IPS DF 4.7 (cell line): ENCODE results near the gene SCYL1.

Experiments
- DNase-seq: peaks from one replicate; pipeline ENCODE4 v3.0.0-alpha.2; 2013; ENCODE audit warnings: low spot score; ENCODE audit errors: extremely low read depth

Gene SCYL1

DNA sequence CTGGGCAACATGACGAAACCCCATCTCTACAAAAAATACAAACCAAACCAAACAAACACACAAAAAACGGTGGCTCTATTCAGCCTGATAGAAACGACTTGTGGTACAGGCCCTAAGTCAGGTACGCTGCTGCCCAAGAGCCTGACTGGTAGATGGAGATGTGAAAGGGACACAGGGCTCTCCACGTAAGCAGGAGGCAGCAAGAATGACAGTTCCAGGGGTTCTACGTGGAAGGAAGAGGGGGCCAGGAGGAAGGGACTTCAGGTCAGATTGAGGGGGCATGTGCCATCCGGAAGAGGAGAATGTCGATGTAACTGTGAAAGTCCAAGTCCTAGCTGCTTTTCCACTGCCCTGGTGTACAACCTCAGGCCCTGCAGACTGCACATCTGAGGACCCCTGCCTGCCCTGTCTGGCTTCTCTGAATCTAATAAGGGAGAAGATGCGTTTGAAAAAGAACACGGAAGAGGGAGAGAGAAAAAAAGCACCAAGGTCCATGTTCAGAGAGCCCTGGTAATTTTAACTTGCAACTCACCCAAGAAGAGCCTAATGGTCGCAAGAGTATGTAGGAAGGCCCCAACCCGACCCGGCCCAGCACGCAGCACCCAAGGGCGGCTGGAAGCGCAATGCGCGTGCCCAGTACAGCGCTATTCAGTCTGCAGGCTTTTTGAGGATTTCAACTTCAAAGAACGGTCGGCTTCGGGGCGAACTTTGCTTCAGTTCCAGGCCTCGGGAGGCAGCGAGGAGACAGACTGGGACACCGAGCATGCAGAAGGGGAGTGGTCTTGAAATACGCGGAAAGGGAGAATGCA is 44.5 kb downstream of the SCYL1 start:
- no peak for DNase-seq

DNA sequence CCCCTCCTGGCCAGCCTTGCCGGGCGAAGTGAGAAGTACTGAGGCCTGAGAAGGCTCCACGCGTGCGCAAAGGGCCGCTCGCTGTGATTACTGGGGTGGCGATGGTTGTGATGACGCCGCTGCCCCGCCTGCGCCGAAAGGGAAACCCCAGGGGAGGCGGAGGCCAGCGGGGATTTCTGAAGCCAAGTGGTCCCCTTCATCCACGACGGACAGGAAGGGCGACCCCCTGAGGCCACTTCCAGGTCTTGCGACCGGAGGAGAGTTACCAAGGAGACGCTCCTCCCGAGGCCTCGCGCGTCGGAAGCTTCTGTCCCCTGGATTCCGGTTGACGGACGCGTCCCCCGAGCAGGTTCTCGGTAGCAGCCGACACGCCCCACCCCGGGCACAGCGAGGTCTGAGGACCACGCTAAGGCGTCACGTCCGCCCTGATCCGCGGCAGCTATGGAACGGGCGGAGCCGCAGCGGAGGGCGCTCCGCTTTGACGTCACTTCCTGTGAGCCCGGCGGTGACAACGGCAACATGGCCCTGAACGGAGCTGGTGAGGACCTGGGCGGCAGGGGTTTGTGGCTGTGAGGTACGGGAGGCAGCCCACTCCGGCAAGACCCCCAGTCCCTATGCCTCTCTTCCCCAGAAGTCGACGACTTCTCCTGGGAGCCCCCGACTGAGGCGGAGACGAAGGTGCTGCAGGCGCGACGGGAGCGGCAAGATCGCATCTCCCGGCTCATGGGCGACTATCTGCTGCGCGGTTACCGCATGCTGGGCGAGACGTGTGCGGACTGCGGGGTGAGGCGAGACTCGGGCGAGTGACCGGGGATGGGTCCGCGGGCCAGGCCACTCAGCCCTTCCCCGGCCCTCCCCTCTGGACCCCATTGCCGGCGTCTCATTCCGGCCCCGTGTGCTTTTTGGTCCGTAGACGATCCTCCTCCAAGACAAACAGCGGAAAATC is 45.4 kb downstream of the SCYL1 start, which contains the start of gene ZNRD2:
Gene ZNRD2, plus strand, starts transcription at position 505 of the 946 bp plus-strand sequence. Its CDS starts 15 bp downstream, at position 520.
- no peak for DNase-seq

DNA sequence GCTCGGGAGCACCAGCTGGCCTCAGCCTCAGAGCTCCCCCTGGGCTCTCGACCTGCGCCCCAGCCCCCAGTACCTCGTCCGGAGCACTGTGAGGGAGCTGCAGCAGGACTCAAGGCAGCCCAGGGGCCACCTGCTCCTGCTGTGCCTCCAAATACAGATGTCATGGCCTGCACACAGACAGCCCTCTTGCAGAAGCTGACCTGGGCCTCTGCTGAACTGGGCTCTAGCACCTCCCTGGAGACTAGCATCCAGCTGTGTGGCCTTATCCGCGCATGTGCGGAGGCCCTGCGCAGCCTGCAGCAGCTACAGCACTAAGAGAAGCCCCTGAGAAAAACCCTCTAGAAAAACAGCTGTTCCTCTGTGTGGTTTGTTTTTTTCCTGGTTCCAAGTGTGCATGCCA is 46.5 kb downstream of the SCYL1 start:
- no peak for DNase-seq

DNA sequence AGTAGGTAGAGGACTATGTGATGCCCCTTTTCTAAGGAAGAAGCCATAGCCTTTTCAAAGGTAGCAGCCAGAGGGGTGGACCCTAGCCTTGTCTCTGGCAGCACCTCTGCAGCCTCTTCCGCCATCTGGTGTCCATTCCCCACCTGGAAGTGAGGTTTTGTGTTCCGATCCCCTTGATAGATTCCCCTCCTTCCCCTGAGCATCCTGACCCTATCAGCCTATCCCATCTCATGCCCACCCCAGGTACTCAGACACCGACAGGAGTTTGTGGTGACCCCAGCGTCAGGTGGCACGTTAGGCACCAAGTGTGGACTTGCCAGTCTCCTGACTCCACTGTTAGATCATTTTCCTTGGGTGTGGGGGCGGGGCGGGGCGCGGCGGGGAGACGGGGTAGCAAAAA is 47.1 kb downstream of the SCYL1 start:
- no peak for DNase-seq

DNA sequence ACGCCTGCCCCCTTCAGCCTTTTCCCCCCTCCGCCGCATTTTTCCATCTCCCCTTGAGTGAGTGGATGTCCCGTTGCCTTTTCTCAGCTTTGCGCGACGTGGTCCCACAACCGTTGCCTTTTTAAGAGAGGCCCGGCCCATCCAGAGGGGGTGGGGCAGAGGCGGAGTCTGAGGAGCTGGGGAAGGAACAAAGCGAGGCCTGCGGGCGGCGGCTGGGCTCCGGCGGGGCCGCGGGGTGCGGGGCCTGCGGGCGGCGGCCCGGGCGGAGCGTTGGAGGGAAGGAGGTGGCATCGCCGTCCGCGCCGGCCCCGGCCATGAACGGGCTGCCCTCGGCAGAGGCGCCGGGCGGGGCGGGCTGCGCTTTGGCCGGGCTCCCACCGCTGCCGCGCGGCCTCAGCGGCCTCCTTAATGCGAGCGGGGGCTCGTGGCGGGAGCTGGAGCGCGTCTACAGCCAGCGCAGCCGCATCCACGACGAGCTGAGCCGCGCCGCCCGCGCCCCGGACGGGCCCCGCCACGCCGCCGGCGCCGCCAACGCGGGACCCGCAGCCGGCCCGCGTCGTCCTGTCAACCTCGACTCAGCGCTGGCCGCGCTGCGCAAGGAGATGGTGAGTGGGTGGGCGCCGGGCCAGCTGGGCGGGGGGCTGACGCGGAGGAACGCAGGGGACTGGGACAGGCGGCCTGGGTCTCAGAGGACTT is 47.6 kb downstream of the SCYL1 start, which contains the start of gene FAM89B:
Gene FAM89B, plus strand, starts transcription at position 183 of the 696 bp plus-strand sequence. Its CDS starts 132 bp downstream, at position 315.
- no peak for DNase-seq

DNA sequence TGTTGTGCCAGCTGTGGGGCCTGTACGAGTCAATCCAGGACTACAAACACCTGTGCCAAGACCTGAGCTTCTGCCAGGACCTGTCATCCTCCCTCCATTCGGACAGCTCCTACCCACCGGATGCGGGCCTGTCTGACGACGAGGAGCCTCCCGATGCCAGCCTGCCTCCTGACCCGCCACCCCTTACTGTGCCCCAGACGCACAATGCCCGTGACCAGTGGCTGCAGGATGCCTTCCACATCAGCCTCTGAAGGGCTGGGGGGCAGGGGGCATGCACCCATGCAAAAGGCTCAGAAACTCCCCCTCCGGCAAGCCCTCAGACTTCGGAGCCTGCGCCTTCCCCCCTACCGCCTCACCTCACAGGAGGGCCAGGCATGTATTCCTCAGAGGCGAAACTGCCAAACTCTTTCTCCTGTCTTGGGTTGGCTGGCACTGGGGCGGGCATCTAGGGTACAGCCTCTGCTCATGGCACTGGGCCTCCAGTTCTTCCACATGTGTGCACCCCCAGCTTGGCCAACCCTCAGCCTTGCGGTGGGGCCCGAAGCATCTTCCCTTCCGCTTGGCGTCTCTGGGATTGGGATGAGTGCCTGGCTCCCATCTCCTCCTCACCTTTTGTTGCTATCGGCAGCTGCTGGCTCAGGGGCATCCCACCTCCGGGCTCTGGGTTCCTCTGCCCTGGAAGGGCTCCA is 48.7 kb downstream of the SCYL1 start:
- DNase-seq, result no peak

DNA sequence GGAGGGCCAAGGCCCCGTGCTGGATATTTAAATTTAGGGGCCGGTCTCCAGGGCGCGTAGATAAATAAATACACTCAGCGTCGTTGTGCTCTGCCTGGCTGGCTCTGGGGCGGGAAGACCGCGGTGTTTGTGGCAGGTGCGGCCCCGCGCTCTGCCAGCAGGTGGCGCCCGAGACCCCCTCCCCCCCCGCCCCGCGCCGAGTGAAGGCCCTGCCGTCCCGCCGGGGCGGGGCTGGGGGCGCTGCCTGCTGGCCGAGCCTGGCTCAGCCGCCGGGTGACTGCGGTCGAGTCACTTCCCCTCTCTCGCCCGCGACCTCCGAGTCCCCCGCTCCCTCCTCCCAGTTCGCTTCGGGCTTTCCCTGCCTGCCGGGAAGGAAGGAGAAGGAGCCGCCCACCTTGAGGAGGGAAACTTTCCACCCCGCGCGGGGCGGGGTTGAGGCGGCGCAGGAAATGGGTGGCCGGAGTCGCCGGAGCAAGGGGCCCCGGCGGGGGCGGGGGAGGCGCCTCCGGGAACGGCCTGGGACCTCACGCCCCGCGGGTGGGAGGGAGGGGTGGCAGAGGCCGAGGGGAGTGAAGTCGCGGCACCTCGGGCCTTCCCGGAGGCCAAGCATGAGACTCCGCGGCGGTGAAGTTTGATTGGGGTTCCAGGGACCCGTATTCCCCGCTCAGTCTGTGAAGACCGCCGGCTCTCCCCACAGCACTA is 49.4 kb downstream of the SCYL1 start:
- no peak for DNase-seq

DNA sequence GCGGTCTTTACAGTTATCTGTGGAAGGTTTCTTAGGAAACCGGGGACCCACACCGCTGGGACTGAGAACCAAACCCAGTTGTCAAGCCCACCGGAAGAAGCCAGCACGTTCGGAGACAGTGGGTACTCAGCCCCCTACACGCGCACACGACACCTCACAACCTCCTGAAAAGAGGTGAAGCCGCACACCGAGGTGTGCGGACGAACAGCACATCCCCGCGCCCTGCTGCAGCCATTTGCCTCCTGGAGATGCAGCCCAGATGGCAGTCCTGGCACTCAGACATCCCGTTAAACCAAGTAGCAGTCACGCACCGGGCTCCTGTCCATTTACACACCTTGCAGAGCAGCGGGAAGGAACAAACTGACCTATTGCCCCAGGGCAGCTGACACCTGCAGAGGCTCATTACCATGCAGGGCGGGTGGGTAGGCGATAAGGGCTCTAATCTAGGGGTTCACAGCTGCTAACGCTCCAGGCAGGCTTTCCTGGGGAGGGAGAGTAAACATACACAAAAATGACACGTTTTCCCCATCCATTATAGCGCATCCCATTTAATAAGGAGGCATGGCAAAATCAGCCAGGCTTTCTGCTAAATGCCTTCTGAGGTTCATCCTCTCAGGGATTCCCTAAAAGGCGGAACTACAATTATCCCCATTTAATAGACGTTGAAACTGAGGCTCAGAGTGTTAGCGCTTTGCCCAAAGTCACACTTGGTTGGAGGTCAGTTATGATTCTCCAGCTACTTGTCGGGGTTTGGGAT is 50.1 kb downstream of the SCYL1 start:
- no peak for DNase-seq

DNA sequence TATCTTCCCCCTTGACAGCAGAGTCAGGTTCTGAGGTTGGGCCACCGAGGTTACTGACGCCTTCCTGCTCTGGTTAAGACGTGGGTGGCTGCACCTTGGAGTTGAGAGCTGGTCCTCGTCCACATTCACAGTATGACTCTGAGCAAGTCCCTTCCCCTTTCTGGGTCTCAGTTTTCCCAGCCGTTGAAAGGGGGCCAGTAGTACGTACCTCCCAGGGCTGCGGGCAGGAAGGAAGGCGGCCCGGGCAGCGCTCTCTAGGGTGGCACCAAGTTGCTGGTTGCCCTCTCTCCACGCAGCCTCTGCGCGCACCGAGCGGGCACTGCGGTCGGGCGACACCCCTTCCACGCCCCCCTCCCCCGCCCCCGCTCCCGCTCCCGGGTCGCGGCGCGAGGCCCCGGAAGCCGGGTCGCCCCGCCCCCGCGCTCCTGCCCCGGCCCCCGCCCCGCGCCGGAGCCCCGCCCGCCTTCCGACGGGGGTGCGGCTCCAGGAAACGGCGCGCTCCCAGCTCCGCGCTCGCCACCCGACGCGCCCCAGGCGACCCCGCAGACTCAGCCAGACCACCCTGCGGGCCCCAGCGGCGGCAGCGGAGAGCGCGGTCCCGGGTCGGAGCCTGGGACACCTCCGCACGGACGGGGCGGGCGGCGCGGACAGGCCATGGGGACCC is 50.8 kb downstream of the SCYL1 start, which contains the start of gene EHBP1L1:
Gene EHBP1L1, plus strand, starts transcription at position 486 of the 664 bp plus-strand sequence. CDS start 250 bp downstream, outside the sequence.
- no peak for DNase-seq

DNA sequence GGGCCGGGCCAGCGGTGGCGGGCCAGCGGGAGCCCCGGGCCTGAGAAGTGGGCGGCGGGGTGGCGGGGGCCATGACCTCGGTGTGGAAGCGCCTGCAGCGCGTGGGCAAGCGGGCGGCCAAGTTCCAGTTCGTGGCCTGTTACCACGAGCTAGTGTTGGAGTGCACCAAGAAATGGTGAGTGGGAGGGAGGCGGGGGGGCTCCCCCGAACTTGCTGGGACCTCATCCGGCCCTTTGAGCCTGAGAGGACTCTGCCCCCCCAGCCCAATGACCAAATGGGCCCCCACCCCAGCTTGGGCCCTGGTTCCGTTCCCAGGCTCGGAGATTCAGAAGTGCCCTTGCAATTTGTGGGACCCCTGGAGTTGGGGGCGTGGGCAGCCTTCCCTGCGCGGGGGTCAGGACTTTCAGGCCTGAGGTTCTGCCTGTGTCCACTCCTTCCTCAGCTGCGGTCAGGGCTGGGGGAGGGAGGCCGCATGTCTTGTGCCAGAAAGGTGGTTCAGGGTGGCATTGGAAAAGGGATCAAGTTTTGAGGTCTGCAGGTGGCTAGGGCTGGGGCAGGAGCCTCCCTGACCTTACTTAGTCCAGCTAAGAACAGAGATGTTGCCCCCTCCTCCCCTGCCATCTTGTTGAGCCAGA is 51.5 kb downstream of the SCYL1 start:
- DNase-seq, result no peak

DNA sequence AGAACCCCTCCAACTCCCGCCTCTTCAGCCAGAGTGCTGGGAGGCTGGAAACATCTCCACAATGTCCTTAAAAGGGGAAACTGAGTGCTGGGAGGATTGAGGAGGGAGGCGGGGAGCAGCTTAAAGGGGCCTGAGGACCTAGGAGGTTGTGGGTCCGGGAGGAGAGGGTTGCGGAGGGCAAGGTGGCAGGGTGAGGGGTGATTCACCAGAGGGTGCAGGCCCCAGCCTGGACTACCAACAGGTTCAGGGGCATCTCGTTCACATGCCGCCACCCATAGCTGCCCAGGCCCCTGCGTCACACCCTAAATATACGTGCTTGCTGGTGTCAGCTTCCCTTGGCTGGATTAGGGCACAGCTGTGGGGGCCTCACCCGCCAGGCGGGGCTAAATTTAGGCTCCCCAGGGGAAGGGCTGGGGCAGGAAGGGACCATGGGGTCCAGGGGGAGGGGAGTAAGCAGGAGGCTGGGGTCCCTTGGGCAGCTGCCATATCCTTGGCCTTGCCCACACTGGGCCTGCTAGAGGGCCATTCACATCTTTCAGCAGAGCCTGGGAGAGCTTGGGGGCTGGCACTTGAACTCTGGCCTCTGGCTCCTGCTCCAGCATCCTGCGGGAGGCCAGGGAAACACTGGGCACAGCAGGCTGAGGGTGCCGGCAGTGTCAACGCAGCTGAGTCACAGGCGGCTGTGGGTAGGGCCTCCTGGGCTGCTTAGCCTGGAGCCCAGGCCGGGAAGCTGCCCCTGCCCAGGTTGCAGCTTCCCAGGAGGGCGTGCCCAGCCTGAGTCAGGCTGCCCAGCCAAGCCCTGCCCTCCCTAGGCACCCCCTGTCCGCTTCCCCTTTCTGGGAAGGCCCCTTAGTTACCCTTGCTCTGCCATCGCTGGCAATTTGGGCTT is 52.2 kb downstream of the SCYL1 start:
- no peak for DNase-seq

DNA sequence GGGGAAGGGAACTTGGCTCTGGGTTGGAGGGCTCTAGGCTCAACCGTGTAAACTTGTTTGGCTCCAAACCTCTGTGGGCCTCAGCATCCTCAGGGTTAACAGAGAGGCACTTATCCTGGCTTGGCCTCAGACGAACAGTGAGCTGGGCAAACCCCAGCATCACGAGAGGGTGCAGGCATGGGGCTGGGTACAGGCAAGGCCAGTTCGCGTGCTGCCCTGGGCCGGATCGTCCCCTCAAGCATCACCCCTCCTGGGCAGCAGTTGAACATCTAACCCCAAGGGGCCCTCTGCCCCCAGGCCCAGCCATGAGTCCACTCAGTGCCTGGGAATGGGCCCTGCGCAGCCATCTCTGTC is 52.9 kb downstream of the SCYL1 start:
- no peak for DNase-seq

DNA sequence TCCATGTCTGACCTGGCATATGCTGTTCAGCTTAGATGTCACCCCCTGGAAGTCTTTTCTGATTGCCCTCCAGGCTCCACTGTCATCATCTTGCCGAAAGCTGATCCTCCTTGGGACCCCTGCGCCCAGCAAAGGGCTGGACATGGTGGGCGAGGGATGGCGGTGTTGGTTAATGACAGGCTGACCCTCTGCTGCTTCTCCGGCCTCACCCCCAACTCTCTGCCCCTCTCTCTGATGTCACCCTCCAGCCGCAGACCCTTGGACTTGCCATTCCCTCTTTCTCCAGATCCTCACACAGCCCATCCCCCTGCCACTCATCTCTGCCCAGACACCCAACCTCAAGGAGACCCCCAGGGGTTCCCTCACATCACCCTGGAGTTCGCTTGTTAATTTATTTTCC is 53.3 kb downstream of the SCYL1 start:
- no peak for DNase-seq

DNA sequence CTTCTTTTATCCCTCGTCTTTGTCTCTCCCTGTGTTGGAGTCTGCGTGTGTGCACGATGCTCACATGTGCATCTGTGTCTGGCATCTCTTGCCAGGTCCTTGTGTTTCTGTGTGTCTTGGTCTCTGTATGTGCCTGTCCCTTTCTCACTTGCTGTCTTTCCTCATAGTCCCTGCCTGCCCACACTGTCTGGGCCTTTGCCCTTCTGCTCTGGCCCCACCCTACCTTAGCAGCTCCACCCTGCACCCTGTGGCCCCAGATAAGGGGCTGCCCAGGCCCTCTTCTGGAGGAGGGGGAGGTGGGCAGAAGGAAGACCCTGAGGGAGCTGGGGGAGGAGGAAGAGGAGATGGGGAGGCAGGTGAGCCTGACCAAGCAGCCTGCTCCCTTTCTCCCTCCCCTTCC is 53.8 kb downstream of the SCYL1 start:
- DNase-seq, result no peak

DNA sequence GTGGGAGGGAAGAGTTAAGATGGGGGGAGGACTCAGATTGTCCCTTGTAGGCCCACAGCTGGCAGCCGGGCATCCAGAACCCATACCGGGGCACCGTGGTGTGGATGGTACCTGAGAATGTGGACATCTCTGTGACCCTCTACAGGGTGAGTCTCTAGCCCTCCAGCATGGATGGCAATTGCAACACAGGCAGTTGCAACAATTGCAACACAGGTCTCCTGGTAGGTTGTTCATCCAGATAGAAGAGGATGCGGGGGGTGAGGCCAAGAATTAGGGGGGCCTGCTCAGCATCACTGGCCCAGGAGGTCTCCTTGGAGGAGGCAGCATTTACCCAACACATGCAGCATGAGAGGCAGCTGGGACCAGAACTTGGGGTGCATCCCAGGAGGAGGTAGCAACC is 54.4 kb downstream of the SCYL1 start:
- DNase-seq, result no peak

DNA sequence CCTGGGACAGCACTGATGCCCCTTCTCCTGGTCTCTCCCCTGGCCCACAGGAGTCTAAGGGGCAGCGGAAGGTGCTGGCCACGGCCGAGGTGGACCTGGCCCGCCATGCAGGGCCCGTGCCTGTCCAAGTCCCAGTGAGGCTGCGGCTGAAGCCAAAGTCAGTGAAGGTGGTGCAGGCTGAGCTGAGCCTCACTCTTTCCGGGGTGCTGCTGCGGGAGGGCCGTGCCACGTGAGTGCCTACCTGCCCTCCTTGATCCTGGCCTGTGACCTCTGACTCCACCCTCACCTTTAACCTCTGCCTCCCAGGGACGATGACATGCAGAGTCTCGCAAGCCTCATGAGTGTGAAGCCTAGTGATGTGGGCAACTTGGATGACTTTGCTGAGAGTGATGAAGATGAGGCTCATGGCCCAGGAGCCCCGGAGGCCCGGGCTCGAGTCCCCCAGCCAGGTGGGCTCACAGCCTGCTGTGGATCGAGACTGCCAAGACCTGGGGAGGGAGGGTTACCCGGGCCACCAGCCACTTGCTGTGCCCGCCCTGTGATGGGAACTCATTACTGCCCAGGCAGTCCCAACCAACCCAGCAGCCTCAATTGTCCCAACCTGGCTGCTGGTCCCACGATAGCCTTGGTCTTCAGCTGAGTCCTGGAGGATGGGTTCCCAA is 55.3 kb downstream of the SCYL1 start:
- no peak for DNase-seq

DNA sequence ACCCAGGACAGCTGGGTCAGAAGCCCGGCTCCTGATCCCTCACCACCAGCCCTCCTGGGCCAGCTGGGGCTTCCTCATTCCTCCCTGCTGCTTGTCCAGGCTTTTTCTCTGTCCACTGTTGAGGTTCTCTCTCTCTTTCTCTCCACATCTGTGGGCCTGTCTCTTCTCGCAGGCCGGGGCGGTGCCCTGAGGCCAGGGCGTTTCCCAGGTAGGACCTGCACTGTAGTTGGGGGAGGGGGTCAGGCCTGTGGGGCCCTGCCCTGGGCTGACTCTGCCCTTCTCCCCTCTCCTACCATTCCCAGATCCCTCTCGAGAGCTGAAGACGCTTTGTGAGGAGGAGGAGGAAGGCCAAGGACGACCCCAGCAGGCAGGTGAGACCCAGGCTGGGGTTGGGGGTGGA is 55.9 kb downstream of the SCYL1 start:
- no peak for DNase-seq
